ENCODE results near the gene GNAI2.
"Not testable (repeated sequence)": the region's sequence is repeated elsewhere in the genome, so short reads cannot be mapped to it uniquely, and the experiment has no call there.

Gene GNAI2

DNA sequence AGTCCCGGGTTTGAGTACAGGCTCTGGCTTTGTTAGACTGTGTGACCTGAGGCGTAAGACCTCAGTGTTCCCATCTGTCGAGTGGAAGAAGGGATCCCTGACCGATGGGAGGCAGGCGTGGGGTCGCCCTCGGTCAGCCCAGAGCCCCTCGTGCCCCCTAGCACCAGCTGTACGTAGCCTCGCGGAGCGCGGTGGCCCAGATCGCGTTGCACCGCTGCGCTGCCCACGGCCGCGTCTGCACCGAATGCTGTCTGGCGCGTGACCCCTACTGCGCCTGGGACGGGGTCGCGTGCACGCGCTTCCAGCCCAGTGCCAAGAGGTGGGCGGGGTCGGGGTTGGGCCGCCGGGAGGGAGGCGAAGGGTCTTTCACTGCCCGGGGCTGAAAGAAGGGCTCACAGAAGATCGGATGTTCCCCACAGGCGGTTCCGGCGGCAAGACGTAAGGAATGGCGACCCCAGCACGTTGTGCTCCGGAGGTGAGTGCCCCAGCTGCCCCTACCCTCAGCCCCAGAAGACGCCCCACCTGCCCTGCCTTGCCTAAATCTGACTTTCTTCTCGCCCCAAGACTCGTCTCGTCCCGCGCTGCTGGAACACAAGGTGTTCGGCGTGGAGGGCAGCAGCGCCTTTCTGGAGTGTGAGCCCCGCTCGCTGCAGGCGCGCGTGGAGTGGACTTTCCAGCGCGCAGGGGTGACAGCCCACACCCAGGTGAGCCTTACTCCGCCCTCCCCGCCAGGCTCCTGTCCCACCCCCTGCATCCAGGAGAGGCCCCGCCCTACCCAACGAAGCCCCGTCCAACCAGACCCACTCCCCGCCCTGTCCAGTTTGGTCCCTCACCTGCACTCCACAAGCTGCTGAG is 39.4 kb downstream of the GNAI2 start:
- in situ Hi-C loops (cut with MboI; ENCODE audit: low sequenced_read_pairs): no loop called here

DNA sequence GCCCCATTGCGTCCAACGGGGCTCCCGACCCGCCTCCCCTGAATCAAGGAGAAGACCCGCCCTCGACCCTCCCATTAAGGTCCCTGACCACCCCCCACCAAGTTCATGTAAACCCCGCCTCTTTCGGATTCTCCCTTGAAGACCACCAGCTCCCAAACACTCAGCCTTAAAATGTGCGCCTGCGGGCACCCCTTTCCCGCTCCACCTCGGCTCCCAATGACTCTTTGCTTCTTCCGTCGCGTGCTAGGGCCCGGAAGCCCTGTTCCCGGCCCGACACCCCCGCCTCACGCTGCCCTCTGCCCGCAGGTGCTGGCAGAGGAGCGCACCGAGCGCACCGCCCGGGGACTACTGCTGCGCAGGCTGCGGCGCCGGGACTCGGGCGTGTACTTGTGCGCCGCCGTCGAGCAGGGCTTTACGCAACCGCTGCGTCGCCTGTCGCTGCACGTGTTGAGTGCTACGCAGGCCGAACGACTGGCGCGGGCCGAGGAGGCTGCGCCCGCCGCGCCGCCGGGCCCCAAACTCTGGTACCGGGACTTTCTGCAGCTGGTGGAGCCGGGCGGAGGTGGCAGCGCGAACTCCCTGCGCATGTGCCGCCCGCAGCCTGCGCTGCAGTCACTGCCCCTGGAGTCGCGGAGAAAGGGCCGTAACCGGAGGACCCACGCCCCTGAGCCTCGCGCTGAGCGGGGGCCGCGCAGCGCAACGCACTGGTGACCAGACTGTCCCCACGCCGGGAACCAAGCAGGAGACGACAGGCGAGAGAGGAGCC is 40.2 kb downstream of the GNAI2 start:
- in situ Hi-C loops (cut with MboI; ENCODE audit: low sequenced_read_pairs): no loop called here

DNA sequence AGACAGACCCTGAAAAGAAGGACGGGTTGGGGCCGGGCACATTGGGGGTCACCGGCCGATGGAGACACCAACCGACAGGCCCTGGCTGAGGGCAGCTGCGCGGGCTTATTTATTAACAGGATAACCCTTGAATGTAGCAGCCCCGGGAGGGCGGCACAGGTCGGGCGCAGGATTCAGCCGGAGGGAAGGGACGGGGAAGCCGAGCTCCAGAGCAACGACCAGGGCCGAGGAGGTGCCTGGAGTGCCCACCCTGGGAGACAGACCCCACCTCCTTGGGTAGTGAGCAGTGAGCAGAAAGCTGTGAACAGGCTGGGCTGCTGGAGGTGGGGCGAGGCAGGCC is 40.7 kb downstream of the GNAI2 start:
- in situ Hi-C loops (cut with MboI; ENCODE audit: low sequenced_read_pairs): no loop called here

DNA sequence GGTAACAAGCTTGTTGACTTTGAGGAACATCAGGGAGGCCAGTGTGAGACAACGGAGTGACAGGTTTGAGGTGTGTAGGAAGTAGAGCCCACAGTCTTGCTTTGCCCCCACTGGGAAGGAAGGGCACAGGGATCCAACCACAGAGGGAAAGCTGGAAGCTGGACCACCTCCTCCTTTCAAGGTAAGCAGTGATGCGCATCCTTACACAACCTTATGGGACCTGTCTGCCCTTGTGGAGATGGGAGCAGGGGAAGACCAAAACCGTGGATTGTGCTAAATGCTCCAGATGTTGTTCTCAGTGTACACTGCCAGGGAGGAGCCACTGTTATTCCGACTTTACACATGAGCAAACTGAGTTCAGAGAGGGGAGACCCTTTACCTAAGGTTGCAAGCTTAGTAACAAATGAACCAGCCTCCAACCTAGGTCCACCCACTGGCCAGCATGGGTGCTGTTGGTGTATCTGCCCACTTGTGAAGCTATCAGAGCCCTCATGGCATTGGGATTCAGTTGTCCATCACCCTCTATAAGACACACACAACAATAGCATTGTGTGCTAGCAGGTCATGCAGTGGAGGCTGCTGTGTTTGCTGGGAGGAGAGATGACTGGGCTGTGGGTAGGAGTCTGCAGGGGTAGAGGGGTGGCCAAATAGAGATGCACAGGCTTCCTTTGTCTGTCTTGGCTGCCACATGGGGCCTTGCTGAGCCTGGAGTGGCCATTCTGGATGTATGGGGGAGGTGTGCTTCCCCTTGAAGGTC is 42.3 kb downstream of the GNAI2 start:
- in situ Hi-C loops (cut with MboI; ENCODE audit: low sequenced_read_pairs): no loop called here

DNA sequence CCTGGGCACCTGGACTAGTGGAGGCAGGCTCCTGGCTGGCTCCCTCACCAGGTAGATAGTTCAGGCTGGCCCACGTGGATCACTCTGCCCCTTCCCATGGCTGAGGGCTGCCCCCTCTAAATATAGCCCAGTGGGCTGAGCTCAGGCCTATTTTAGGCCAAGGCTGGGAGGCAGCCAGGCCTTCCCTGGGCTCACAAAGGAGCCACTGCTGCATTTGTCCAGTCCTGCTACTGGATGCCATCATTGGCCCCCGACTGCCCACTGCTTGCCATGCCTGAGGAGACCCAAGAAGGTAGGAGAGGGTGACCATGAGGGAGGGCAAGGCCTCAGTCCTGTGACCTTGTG is 42.8 kb downstream of the GNAI2 start, which contains the start of gene LSMEM2:
TSS of gene LSMEM2 (plus strand) at position 208 of the 345 bp plus-strand sequence. CDS start at position 235, 27 bp downstream.
- in situ Hi-C loops (cut with MboI; ENCODE audit: low sequenced_read_pairs): no loop called here

DNA sequence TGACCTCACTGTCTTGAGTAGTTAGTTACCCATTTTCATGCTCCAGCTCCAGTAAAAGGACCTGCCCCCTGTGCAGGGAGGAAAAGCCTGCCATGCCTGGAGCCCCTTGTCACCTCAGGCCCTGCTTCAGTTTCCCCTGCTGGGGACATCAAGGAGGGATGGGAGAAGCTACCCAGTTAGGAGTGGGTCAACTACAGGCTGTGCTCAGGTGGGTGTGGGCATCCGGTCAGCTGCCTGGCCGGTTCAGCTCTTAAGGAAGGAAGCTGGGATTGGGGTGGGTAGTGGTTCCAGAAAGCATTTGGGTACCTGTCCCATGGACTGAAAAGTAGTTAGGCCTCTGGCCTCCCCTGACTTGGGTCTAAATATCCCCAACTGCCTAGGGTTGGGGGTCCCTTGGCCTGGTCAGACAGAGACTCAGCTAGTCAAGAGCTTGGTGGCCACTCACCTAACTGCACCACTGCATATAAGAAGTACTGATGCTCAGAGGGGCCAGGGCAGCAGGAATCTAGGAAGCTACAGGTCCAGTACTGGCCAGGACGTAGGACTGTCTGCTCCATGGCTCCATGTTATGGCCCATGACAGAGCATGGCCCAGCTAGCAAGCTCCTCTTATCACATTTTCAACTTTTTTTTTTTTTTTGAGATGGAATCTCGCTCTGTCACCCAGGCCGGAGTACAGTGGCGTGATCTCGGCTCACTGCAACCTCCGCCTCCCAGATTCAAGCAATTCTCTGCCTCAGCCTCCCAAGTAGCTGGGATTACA is 43.4 kb downstream of the GNAI2 start:
- in situ Hi-C loops (cut with MboI; ENCODE audit: low sequenced_read_pairs): no loop called here

DNA sequence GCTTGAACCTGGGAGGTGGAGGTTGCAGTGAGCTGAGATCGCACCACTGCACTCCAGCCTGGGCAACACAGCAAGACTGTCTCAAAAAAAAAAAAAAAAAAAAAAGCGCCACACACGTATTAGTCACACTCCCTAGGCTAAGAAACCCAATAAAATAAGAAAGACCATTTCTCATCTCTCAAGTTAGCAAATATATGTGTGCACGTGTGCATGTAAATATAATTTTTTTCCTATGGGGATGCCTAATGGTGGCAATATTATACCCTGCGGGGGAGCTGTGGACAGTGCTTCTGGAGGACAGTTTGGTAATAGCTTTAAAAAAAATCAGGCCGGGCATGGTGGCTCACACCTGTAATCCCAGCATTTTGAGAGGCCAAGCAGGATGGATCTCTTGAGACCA is 48.1 kb downstream of the GNAI2 start:
- in situ Hi-C loops (cut with MboI; ENCODE audit: low sequenced_read_pairs): not testable (repeated sequence)

DNA sequence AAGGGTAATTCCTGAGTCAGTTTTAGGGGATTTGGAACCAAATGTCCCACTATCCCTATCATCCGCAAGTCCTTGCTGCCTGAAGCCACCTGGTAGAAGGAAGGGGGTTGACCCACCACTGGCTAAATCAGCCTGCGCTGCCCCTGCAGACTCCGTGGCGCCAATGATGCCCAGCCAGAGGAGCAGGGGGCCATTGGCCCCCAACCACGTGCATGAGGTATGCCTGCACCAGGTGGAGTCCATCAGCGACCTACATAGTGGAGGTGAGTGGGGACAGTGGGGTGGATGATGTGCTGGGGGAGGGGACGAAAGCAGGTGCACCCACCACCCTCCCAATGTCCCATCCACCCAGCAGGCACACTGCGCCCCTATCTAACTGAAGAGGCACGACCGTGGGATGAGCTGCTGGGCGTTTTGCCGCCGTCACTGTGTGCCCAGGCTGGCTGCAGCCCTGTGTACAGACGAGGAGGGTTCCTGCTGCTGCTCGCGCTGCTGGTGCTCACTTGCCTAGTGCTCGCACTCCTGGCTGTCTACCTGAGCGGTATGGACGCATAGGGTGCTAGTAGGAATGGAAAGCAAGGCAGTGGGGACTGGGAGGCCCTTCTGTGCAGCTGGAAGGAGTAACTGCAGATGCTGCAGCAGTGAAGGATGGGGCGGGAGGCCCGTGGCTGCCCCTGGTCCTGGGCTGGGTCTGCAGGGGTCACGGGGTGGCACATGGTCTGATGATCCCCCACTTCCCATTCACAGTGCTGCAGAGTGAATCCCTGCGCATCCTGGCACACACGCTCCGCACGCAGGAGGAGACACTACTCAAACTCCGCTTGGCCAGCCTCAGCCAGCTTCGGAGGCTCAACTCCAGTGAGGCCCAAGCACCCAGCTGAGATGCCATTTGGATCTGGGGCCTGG is 50.6 kb downstream of the GNAI2 start:
- in situ Hi-C loops (cut with MboI; ENCODE audit: low sequenced_read_pairs): no loop called here

DNA sequence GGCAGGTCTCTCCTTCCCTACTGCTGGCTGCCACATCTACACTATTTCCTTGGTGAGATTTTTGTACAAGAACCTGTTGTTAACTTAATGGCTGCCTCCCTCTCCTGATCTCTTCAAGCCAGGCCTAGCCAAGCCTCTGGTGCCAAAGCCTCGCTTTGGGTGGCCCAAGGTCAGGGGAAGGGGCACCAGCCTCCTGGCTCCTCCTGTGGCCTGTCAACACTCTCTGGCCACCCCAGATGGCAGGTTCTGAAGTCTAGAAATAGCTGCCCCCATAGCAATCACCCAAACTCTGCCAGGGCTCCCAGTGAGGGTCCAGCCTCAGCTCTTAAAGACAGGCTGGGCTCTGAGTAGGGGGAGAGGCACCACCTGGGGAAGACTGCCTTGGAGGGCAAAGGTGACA is 51.3 kb downstream of the GNAI2 start:
- in situ Hi-C loops (cut with MboI; ENCODE audit: low sequenced_read_pairs): no loop called here

DNA sequence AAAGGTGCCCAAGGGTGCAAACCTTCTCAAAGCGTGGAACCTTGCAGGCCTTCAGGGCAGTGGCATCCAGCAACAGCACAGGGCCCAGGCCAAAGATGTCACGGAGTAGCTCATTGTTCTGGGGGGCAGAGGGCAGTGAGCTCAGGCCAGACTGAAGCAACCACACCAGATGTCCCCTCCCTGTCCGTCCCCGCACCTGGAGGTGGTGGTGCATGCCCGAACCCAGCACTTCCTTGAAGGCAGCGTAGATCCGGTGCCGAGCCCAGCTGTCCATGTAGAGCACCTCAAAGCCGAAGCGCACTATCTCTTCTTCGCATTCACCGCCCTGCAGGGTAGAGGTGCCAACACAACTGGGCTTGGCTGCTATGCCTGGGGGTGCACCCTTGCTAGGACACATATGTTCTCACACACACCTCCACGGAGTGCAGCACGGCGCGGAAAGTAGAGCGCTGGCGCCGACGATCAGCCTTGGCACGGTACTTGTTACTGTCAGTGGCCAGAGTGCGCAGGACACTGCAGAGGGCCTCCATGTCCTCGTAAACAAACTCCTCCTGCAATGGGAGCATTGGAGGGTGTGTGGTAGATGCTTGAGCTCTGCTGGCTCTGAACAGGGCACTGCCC is 52.5 kb downstream of the GNAI2 start:
- in situ Hi-C loops (cut with MboI; ENCODE audit: low sequenced_read_pairs): no loop called here

DNA sequence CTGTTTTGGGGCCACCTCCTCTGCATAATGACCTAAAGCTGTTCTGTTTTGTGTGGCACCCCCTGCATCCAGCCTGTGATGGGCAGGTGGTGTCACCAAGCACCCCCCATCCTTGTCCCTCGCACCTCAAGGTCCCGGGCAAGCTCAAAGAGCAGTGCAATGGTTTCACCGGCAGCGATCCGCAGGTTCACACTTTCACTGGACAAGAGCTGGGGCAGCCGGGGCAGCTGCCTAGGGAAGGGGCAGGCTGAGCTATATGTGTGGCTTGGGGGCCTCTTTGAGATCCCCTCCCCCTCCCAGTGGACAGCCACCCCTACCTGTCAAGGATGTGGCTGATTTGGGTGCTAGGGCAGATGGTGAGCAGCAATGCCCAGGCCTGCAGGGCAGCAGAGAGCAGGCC is 53.1 kb downstream of the GNAI2 start:
- in situ Hi-C loops (cut with MboI; ENCODE audit: low sequenced_read_pairs): no loop called here

DNA sequence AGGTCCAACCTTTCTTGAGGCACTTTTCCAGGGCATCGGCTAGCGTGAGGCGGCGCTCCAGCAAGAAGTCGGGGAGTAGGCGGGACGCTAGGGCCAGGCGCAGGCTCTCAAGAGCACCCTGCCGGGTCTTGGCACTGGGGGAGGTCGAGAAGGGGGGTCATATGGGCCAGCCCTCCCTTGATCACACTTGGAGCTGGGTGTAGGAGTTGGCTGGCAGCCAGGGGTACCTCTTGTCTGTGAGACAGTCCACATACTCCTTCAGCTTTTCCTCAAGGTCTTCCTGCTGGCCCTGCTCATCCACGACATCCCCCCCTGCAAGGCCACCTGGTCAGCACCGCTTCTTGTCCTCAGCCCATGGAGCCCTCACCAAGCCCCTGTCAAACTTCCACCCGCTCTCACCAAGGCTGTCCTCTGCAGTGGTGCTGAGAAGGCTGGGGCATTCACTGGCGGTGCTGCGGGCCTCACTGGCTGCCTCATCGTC is 54.2 kb downstream of the GNAI2 start:
- in situ Hi-C loops (cut with MboI; ENCODE audit: low sequenced_read_pairs): no loop called here

DNA sequence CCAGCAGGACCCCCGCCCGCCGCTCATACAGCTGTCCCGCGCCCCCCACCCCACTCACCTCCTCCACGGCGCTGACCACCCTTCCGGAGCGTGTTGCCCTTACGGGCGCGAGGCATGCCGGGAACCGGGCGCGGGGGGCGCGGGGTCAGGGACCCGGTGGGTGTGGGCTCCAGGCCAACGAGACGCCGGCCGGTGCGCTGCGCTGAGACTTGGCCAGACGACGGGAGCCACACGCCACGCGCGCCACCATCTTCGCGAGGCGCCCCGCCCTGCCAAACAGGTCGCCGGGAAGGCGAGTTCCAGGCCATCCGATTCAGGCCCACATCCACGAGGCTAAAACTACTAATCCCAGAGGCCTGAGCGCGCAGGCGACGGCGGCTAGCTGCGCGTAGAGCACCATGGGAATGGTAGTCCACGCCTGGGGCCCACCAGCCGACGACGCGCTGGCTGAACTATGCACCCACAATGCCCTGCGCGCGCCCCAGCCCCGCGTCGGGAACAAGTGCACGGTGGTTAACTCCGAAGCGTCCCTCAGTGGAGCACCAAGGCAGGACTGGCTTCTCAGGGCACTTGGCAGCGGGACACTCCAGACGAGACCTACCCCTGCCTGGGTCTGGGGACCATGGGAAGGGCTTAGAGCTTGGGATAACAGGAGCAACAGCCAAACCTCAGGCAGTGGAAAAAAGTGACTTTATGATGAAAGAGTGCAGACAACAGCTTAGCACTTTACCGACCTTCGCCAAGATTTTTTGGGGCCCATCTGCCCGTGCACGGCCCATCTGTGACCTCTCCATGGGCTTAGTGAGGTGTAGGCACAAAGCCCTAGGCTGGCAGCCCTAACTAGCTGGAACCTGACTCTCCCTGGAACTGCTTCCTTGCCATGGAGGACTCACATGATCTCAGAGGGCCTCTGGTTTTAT is 56.4 kb downstream of the GNAI2 start, which contains the start of gene IFRD2:
TSS of gene IFRD2 (minus strand) at position 271 of the 920 bp plus-strand sequence. CDS start at position 116, 155 bp downstream.
- in situ Hi-C loops (cut with MboI; ENCODE audit: low sequenced_read_pairs): no loop called here

DNA sequence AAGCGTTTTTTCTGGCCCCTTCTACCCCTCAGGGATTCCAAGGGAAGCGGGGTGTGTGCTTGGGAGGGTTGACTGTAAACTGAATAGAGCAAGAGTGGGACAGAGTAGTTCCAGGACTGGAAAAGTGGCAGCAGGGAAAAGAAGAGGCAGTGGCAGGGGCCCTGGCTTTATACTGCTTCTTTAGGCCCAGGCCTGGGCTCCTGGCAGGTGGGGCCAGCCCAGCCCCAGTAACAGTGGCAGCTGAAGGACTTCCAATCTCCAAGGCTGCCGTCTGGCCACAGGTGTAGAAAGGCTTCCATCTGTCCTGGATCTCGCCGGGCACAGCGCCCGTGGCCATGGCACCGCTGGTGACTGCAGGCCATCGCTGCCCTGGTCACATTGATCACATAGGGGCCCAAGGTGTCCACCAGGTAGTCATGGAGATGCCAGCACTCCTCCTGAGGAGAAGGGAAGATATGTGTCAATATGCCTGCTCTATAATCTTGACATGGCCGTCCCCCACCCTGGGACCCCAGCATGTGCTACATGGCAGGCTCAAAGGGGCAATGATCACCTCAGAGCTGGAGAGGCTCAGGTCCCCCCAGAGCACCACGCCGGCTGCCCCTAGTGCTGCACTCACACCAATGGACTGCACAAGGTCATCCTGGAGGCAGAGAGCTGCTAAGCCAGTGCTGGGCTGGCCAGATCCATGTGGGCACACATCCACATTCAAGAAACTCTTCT is 57.2 kb downstream of the GNAI2 start:
- in situ Hi-C loops (cut with MboI; ENCODE audit: low sequenced_read_pairs): no loop called here

DNA sequence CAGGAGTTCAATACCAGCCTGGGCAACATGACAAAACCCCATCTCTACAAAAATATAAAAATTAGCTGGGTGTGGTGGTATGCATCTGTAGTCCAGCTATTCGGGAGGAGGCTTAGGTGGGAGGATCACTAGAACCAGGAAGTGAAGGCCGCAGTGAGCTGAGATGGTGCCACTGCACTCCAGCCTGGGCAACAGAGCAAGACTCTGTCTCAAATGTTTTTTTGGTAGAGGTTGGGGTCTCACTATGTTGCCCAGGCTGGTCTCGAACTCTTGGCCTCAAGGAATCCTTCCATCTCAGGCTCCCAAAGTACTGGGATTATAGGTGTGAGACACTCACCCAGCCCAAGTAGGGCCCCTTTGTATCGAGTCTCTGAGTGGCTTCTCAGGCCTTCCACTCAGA is 58.1 kb downstream of the GNAI2 start:
- in situ Hi-C loops (cut with MboI; ENCODE audit: low sequenced_read_pairs): no loop called here

DNA sequence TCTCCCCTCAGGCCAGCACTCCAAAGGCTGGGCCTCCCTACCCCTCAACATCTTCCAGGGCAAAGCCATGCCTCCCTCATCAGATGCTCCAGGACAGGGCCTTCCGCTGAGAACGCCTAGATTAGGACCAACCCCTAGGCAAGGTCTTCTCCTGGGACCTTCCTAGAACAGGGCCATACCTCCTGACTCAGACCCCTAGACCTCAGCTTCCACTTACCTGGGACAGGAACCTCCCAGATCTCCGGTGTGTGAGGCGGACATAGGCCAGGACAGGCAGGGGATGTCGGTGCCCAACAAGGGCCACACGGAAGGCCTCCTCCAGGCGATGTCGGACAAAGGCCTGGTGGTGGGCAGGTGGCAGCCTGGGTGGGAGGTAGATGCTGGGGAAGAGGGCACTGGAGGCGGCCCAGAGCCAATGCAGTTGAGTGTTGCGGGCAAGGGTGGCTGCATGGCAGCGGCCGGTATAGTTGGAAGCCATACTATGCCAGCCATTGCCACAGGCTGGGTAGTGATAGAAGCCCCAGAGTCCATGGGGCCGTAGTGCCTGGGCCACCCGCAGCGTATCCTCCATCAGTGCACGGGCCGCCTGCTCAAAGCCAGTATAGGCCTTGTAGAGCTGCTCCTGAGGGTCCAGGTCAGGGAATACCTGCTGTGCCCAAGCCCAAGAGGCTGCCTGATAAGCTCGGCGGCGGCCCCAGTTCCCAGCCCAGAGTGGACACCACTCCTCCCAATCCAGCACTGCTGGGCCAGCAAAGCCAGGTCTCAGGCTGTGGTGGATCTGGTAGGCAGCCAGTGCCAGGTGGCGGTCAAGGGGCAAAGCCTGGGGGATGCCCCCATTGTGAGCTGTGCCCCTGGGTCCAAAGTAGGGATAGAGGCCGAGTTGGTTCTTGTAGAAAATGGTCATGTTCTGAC is 58.7 kb downstream of the GNAI2 start:
- in situ Hi-C loops (cut with MboI; ENCODE audit: low sequenced_read_pairs): no loop called here
